Hepatocyte (in vitro differentiated cells): ENCODE data around the gene ITM2C. TPM values are rescaled to one million over a fixed set of nuclear protein-coding genes. Genes with fewer than 3 reads are reported as not detected.

Experiments used
- DNase-seq: peaks from one replicate; pipeline ENCODE4 v3.0.0-alpha.2; 2016; ENCODE audit warnings: low spot score
- H2AFZ ChIP-seq: fragments of 200-600 bp; sonication (generic); 2 replicates; pipeline ENCODE4 v1.6.0; 2016; ENCODE audit warnings: antibody characterized with exemption, mild to moderate bottlenecking
- H3K27ac ChIP-seq: fragments of 200-600 bp; sonication (generic); 2 replicates; pipeline ENCODE4 v1.5.1; 2016; ENCODE audit warnings: mild to moderate bottlenecking
- H3K27me3 ChIP-seq: fragments of 200-600 bp; sonication (generic); 2 replicates; pipeline ENCODE4 v1.6.1; 2016
- H3K36me3 ChIP-seq: fragments of 200-600 bp; sonication (generic); replicated peaks from 2 replicates; pipeline ENCODE4 v1.5.1; 2016; ENCODE audit warnings: low read depth; ENCODE audit not compliant: insufficient read depth
- H3K4me1 ChIP-seq: fragments of 200-600 bp; sonication (generic); 2 replicates; pipeline ENCODE4 v1.5.1; 2016; ENCODE audit warnings: mild to moderate bottlenecking, moderate library complexity; ENCODE audit not compliant: insufficient read depth
- H3K4me2 ChIP-seq: fragments of 200-600 bp; sonication (generic); 2 replicates; pipeline ENCODE4 v1.6.0; 2016
- H3K4me3 ChIP-seq: fragments of 200-600 bp; sonication (generic); 2 replicates; pipeline ENCODE4 v1.5.1; 2016; ENCODE audit warnings: mild to moderate bottlenecking
- H3K79me2 ChIP-seq: fragments of 200-600 bp; sonication (generic); 2 replicates; pipeline ENCODE4 v1.6.0; 2017; ENCODE audit warnings: mild to moderate bottlenecking
- H3K9me2 ChIP-seq: fragments of 200-600 bp; sonication (generic); replicated peaks from 2 replicates; pipeline ENCODE4 v1.6.0; 2017; ENCODE audit warnings: mild to moderate bottlenecking; ENCODE audit not compliant: insufficient read depth
- H3K9me3 ChIP-seq: fragments of 200-600 bp; sonication (generic); 2 replicates; pipeline ENCODE4 v1.5.1; 2016; ENCODE audit warnings: low read depth, mild to moderate bottlenecking
- H4K20me1 ChIP-seq: fragments of 200-600 bp; sonication (generic); 2 replicates; pipeline ENCODE4 v1.6.0; 2016; ENCODE audit warnings: mild to moderate bottlenecking; ENCODE audit not compliant: insufficient read depth, poor library complexity, severe bottlenecking
- CTCF ChIP-seq: fragments of 200-600 bp; sonication (generic); IDR thresholded peaks from 2 replicates; pipeline ENCODE4 v1.5.1; 2016; ENCODE audit warnings: antibody characterized with exemption, mild to moderate bottlenecking; ENCODE audit not compliant: poor library complexity
- EZH2 ChIP-seq: fragments of 200-600 bp; sonication (generic); IDR thresholded peaks from 2 replicates; pipeline ENCODE4 v1.6.1; 2016; ENCODE audit warnings: antibody characterized with exemption, mild to moderate bottlenecking, borderline replicate concordance
- EZH2phosphoT487 ChIP-seq: fragments of 200-600 bp; sonication (generic); IDR thresholded peaks from one replicate; pipeline ENCODE4 v1.6.1; 2018; ENCODE audit warnings: antibody characterized with exemption, mild to moderate bottlenecking, low read depth, moderate library complexity; ENCODE audit not compliant: unreplicated experiment, severe bottlenecking
- WGBS: methylation state at CpG from one replicate; pipeline ENCODE4 v1.1.6; 2016; ENCODE audit warnings: low lambda C conversion rate; ENCODE audit errors: missing lambda C conversion rate; 5-methylcytosine and 5-hydroxymethylcytosine counted together
- polyA plus RNA-seq: library from polyadenylated mRNA; unstranded; fragments of >200 nt; fragmentation: Nextera tagmentation; extraction: Ambion mirVana; gene quantifications from 2 replicates; pipeline ENCODE4 v1.2.1, GENCODE V29; 2016
- total RNA-seq: library from RNA; depleted of rRNA; stranded (reverse); fragments of >200 nt; gene quantifications from 2 replicates; pipeline ENCODE4 v1.2.3, GENCODE V29; 2014

The ITM2C gene
- total and polyA plus RNA-seq, 2 experiments from 2014 or later, result 485 to 537 TPM

- Histone ChIP-seq H3K27me3 (no peaks in the 10 kb centered on the region), H3K36me3 (no peaks in the 10 kb centered on the region), H3K79me2 (no peaks in the 10 kb centered on the region), H3K4me1 (no peaks in the 10 kb centered on the region), H3K27ac (no peak overlapping the region), H3K9me2 (no peaks in the 10 kb centered on the region), H3K9me3 (no peaks in the 10 kb centered on the region), H2AFZ (no peak overlapping the region), H4K20me1 (no peaks in the 10 kb centered on the region), H3K4me2 (no peak overlapping the region), H3K4me3 (no peak overlapping the region)
- WGBS, result 96% methylated on average over 18 of the region's 18 CpGs
- no peak for DNase-seq
- TF ChIP-seq EZH2 (no peak), CTCF (no peak), EZH2phosphoT487 (no peak)
Measured at GRCh38 chr2:230909841-230910545, 45.3 kb downstream of the ITM2C start.

GRCh38 chr2:230910546-230911177 lies 45.9 kb downstream of the ITM2C start:
- no peaks in the 10 kb centered on the region for H4K20me1 ChIP-seq
- no peak overlapping the region for H2AFZ ChIP-seq
- H3K4me2 ChIP-seq, result no peak overlapping the region
- no peaks in the 10 kb centered on the region for H3K9me3 ChIP-seq
- WGBS, result 87% methylated on average over 13 of the region's 13 CpGs
- no peak overlapping the region for H3K27ac ChIP-seq
- DNase-seq, result no peak
- H3K9me2 ChIP-seq, result no peaks in the 10 kb centered on the region
- no peaks in the 10 kb centered on the region for H3K27me3 ChIP-seq
- TF ChIP-seq CTCF, result no peak
- H3K4me1 ChIP-seq, result no peaks in the 10 kb centered on the region
- no peaks in the 10 kb centered on the region for H3K79me2 ChIP-seq
- no peaks in the 10 kb centered on the region for H3K36me3 ChIP-seq
- H3K4me3 ChIP-seq, result no peak overlapping the region

DNA sequence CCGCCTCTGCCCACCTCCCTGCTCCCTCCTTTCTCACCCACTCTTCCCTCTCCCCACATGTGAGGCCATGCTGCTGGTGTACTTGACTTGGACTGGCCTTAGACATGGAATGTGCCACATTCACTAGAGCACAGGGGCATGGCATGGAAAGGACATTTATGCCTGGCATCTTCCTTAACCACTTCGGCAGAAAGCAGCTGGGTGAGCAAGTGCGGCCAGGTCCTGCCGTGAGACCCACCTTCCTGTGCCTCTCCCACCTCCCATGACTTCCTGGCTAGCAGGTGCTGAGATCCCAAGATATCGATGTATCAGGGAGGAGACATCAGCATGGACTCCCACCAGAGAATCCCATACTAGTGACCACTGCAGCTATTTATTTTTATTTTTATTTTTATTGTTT lies 47.3 kb downstream of the ITM2C start:
- 83% methylated on average over 5 of the region's 5 CpGs for whole genome bisulfite sequencing
- Histone ChIP-seq H3K27ac (no peak overlapping the region), H3K4me2 (no peak overlapping the region), H2AFZ (no peak overlapping the region), H4K20me1 (no peaks in the 10 kb centered on the region), H3K4me3 (no peak overlapping the region), H3K79me2 (no peaks in the 10 kb centered on the region), H3K9me3 (no peaks in the 10 kb centered on the region), H3K4me1 (no peaks in the 10 kb centered on the region), H3K36me3 (no peaks in the 10 kb centered on the region), H3K27me3 (no peaks in the 10 kb centered on the region), H3K9me2 (no peaks in the 10 kb centered on the region)
- TF ChIP-seq CTCF, result no peak
- TF ChIP-seq EZH2phosphoT487, result no peak
- no peak for TF ChIP-seq EZH2
- no peak for DNase-seq
